ENCODE data around the gene FAM78B. TPM values are rescaled to one million over a fixed set of nuclear protein-coding genes. Genes with fewer than 3 reads are reported as not detected.

The FAM78B gene
- total RNA-seq, 4 donors from 2014 or later, result 0.35 to 5.4 (median 2.8) TPM

GRCh38 chr1:166062421-166063070, 104.3 kb downstream of the FAM78B start:
- Histone ChIP-seq H3K4me3 (no peak overlapping the region), H3K36me3 (no peaks in the 10 kb centered on the region), H3K4me1 (no peaks in the 10 kb centered on the region), H3K27me3 (no peaks in the 10 kb centered on the region), H3K27ac (no peak overlapping the region), H3K9me3 (no peaks in the 10 kb centered on the region)
- TF ChIP-seq CTCF (IDR thresholded peaks at IDR 0.05), result no peak
- TF ChIP-seq POLR2A (IDR thresholded peaks at IDR 0.05), result no peak
- DNase-seq, result no peak

DNA sequence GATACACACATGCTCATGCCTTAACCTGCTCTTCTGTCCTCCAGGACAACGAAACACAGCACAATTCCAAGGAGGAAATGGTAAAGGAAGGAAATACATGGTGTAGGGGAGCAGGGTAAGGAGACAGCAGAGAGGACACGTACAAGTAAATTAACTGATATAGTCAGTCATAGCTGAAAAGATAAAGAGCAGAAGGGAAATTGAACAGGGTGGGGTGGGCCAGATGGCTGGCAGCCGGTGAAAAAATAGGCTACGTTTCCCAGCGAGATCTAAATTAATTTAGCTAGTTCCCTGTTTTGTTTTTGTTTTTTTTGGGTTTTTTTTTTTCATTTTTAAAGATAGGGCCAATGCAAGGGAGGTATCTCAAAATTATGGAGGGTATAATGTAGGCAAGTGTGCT, 109.2 kb downstream of the FAM78B start:
- Histone ChIP-seq H3K27me3 (no peaks in the 10 kb centered on the region), H3K4me1 (no peaks in the 10 kb centered on the region), H3K9me3 (no peaks in the 10 kb centered on the region), H3K27ac (no peak overlapping the region), H3K4me3 (no peak overlapping the region), H3K36me3 (no peaks in the 10 kb centered on the region)
- TF ChIP-seq CTCF (IDR thresholded peaks at IDR 0.05) (no peak), POLR2A (IDR thresholded peaks at IDR 0.05) (no peak)
- DNase-seq, result no peak

DNA sequence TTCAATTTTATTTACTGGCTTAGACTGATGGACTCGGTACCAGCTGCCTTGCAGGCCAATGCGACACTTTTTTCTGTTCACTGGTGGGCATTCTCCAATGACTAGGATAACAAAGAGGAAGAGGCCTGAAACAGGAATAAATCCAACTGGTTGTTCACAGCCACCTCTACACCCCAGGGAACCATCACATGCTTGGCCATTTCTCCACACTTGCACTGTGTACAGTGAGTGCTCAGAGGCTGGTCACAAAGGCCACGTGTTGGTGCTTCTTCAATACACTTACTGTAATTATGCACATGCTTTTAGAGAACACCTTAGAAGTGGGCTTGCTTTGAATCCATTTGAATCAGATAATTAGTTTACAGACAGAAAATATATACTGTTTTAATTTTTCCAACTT, 113.4 kb downstream of the FAM78B start:
- no peaks in the 10 kb centered on the region for H3K36me3 ChIP-seq
- no peak for DNase-seq
- TF ChIP-seq POLR2A (IDR thresholded peaks at IDR 0.05), result no peak
- no peak for TF ChIP-seq CTCF (IDR thresholded peaks at IDR 0.05)
- no peak overlapping the region for H3K4me3 ChIP-seq
- H3K27ac ChIP-seq, result no peak overlapping the region
- no peaks in the 10 kb centered on the region for H3K4me1 ChIP-seq
- H3K9me3 ChIP-seq, result no peaks in the 10 kb centered on the region
- H3K27me3 ChIP-seq, result no peaks in the 10 kb centered on the region

DNA sequence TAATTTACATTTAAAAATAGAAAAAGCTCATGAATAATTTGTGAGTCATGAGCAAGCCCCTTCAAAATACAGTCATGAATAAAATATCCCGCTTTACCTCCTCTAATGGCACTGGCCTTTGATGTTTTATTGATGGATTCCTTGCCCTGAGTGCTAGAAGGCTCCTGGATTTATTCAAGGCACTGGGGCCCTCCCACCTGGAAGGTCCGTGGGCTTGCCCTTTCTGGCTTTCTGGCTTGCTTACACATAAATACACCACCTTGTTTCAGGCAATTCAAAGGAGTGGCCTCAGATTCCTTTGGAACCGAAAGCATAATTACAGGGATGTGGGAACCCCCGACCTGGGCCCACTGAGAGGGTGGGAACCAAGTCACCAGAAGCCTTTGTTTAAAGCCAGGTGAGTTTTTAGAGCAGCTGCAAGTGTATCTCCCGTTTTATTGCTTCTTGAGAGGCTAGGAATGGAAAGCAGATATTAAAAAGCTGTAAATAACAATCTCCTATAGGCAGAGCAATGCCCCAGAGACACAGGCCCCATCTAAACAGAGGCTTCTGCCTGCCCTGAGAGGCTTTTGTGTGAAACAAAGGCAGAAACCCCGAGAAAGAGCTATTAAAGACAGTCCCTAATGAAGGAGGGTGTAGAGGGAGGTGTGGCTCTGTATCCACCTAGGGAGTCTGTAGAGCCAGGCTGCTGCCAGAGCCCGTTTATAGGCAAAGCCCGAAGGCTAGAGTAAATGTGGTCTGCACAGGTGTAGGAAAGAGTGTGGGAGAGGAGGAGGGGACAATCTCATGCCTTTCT, 126.4 kb downstream of the FAM78B start:
- Histone ChIP-seq H3K4me3 (no peak overlapping the region), H3K9me3 (no peaks in the 10 kb centered on the region), H3K27me3 (no peaks in the 10 kb centered on the region), H3K36me3 (no peaks in the 10 kb centered on the region), H3K27ac (no peak overlapping the region), H3K4me1 (no peaks in the 10 kb centered on the region)
- TF ChIP-seq POLR2A (IDR thresholded peaks at IDR 0.05) (no peak), CTCF (IDR thresholded peaks at IDR 0.05) (no peak)
- DNase-seq, result no peak

GRCh38 chr1:166039436-166040201, 127.2 kb downstream of the FAM78B start:
- Histone ChIP-seq H3K4me1 (no peaks in the 10 kb centered on the region), H3K36me3 (no peaks in the 10 kb centered on the region), H3K4me3 (no peak overlapping the region), H3K27ac (no peak overlapping the region), H3K9me3 (no peaks in the 10 kb centered on the region), H3K27me3 (no peaks in the 10 kb centered on the region)
- TF ChIP-seq POLR2A (IDR thresholded peaks at IDR 0.05) (no peak), CTCF (IDR thresholded peaks at IDR 0.05) (no peak)
- no peak for DNase-seq

Data from Peyer's patch (tissue), 4 donors.